Panc1 (cell line): ENCODE data around the gene PGS1. TPM values are rescaled to one million over a fixed set of nuclear protein-coding genes. Genes with fewer than 3 reads are reported as not detected.

ENCODE experiments used
- ATAC-seq: fragments of 200-7000 bp; cut with Tn5 transposase; 2 replicates; pipeline ENCODE4 v1.9.1; 2020; ENCODE audit warnings: mild to moderate bottlenecking, moderate library complexity
- BruUV-seq: library from RNA; stranded (reverse); fragments of 400-500 nt; replicated peaks from 2 replicates; lab custom pipeline; 2021; lab: Mats Ljungman, UMichigan
- CTCF ChIA-PET: fragments of 300-600 bp; sonication (Branson Sonifier 250); formaldehyde crosslinking; loops from one replicate; lab custom pipeline; 2022; ENCODE audit warnings: antibody characterized with exemption; lab: Charles Lee
- POLR2A ChIA-PET: fragments of 300-600 bp; sonication (Branson Sonifier 250); formaldehyde crosslinking; loops from one replicate; lab custom pipeline; 2022; ENCODE audit warnings: antibody characterized with exemption; lab: Charles Lee
- DNase-seq: peaks from one replicate; pipeline ENCODE4 v3.0.0-alpha.2; 2010; ENCODE audit warnings: low read depth, low spot score
- H3K27ac ChIP-seq: 2 replicates; pipeline ENCODE4 v1.5.1; 2011; ENCODE audit warnings: mild to moderate bottlenecking, low read length, inconsistent platforms
- H3K27me3 ChIP-seq: fragments of 200-500 bp; sonication (Bioruptor generic); 2 replicates; pipeline ENCODE4 v1.6.0; 2014; ENCODE audit warnings: low read length, inconsistent platforms; ENCODE audit not compliant: control insufficient read depth, insufficient read depth
- H3K36me3 ChIP-seq: fragments of 200-500 bp; sonication (Bioruptor generic); 2 replicates; pipeline ENCODE4 v1.5.1; 2014; ENCODE audit warnings: inconsistent platforms, mild to moderate bottlenecking, low read length, moderate library complexity; ENCODE audit not compliant: control insufficient read depth, insufficient read depth
- H3K4me1 ChIP-seq: 2 replicates; pipeline ENCODE4 v1.5.1; 2011; ENCODE audit warnings: inconsistent platforms, mild to moderate bottlenecking, low read length, moderate library complexity; ENCODE audit not compliant: control insufficient read depth, insufficient read depth
- H3K4me3 ChIP-seq, 2 experiments: 2 replicates each; pipeline ENCODE4 v1.5.1; 2011 to 2012; ENCODE audit warnings: low read depth in 2 of 2, low read length in 2 of 2, mild to moderate bottlenecking in 2 of 2, inconsistent platforms in 1 of 2, moderate library complexity in 1 of 2
- H3K9me3 ChIP-seq: fragments of 200-500 bp; sonication (Bioruptor generic); 2 replicates; pipeline ENCODE4 v1.5.1; 2014; ENCODE audit warnings: low read depth, mild to moderate bottlenecking, inconsistent platforms, low read length, moderate library complexity; ENCODE audit not compliant: control insufficient read depth, insufficient read depth
- CTCF ChIP-seq: fragments of 450-650 bp; IDR thresholded peaks from 2 replicates; pipeline ENCODE4 v1.5.1; 2017; ENCODE audit warnings: mild to moderate bottlenecking
- POLR2AphosphoS5 ChIP-seq: IDR thresholded peaks from 2 replicates; pipeline ENCODE4 v1.6.1; 2012; ENCODE audit warnings: mild to moderate bottlenecking, low read depth, low read length, moderate library complexity
- REST ChIP-seq, 2 experiments: IDR thresholded peaks; 2 replicates each; pipeline ENCODE4 v1.6.1; 2011 to 2012; ENCODE audit warnings: low read depth in 2 of 2, control low read depth in 1 of 2, low read length in 1 of 2, mild to moderate bottlenecking in 1 of 2, moderate library complexity in 1 of 2; ENCODE audit not compliant: insufficient read depth in 1 of 2
- SIN3A ChIP-seq: IDR thresholded peaks from 2 replicates; pipeline ENCODE4 v1.6.1; 2012; ENCODE audit warnings: low read depth, mild to moderate bottlenecking, low read length, moderate library complexity, borderline replicate concordance; ENCODE audit not compliant: insufficient read depth
- TCF7L2 ChIP-seq: IDR thresholded peaks from 2 replicates; pipeline ENCODE4 v1.6.1; 2011; ENCODE audit warnings: mild to moderate bottlenecking, low read depth, low read length, inconsistent platforms
- in situ Hi-C: cut with HindIII; loops from 2 replicates; pipeline ENCODE4 v1.10.0; 2016; ENCODE audit warnings: low sequenced_read_pairs, low pct_unique_long_range_greater_than_20kb
- intact Hi-C: fragments of 100-400 bp; cut with micrococcal nuclease; formaldehyde crosslinking; loops from one replicate; pipeline ENCODE4 v1.10.0; 2022; ENCODE audit not compliant: unreplicated experiment
- total RNA-seq: library from RNA; stranded (reverse); gene quantifications from one replicate; pipeline ENCODE4 v1.2.1, GENCODE V29; 2021; ENCODE audit not compliant: unreplicated experiment

The PGS1 gene
- total RNA-seq, 1 experiment from 2014 or later, result 47.5 TPM

GRCh38 chr17:78427140-78427539 lies 48.7 kb downstream of the PGS1 start:
- TF ChIP-seq SIN3A, result no peak
- TF ChIP-seq POLR2AphosphoS5, result no peak
- no peak for TF ChIP-seq TCF7L2
- no peak for TF ChIP-seq REST (IDR thresholded peaks at IDR 0.05; ENCODE audit: insufficient read depth in 1 of 2, low read depth in 2 of 2, low read length in 1 of 2)
- no peak for TF ChIP-seq CTCF
- DNase-seq (no peak), ATAC-seq (no peak)
- CTCF ChIA-PET, result no interaction called here
- BruUV-seq, result no TSS peak
- Histone ChIP-seq H3K27me3 (no peaks in the 10 kb centered on the region), H3K27ac (no peak overlapping the region), H3K4me3 (no peak overlapping the region), H3K36me3 (no peaks in the 10 kb centered on the region; the same call in 1 of the 2 replicates), H3K9me3 (no peaks in the 10 kb centered on the region), H3K4me1 (no peaks in the 10 kb centered on the region)
- POLR2A ChIA-PET, result no interaction called here
- intact Hi-C loops (loop anchor here (10.0 kb wide), 1 partner anchor 132 kb away; no protein-coding TSS in a partner anchor), in situ Hi-C loops (no loop called here)

- Histone ChIP-seq H3K9me3 (no peaks in the 10 kb centered on the region), H3K27ac (no peak overlapping the region), H3K4me3 (no peak overlapping the region), H3K4me1 (no peaks in the 10 kb centered on the region), H3K36me3 (no peaks in the 10 kb centered on the region; the same call in 1 of the 2 replicates), H3K27me3 (no peaks in the 10 kb centered on the region)
- in situ Hi-C loops, result no loop called here
- BruUV-seq, result TSS peak; percentile 52
- ChIA-PET POLR2A (no interaction called here), CTCF (no interaction called here)
- no peak for ATAC-seq
- intact Hi-C loops, result loop anchor here (10.0 kb wide), 1 partner anchor 133 kb away; no protein-coding TSS in a partner anchor
- no peak for DNase-seq
- TF ChIP-seq REST (IDR thresholded peaks at IDR 0.05; ENCODE audit: insufficient read depth in 1 of 2, low read depth in 2 of 2, low read length in 1 of 2), result no peak
- no peak for TF ChIP-seq CTCF
- no peak for TF ChIP-seq SIN3A
- TF ChIP-seq POLR2AphosphoS5, result no peak
- no peak for TF ChIP-seq TCF7L2
Measured at GRCh38 chr17:78428025-78428575, 49.7 kb downstream of the PGS1 start.
